CD14-positive monocyte (primary cell): ENCODE measurements around the gene BTAF1. TPM values are rescaled to one million over a fixed set of nuclear protein-coding genes. Genes with fewer than 3 reads are reported as not detected.

Source experiments
- DNase-seq, 3 donors: peaks; one replicate each; pipeline ENCODE4 v3.0.0-alpha.2; 2011 to 2022
- H2AFZ ChIP-seq: 2 replicates; pipeline ENCODE4 v1.6.0; 2012; ENCODE audit warnings: mild to moderate bottlenecking, low read depth, low read length, inconsistent platforms; ENCODE audit not compliant: insufficient read depth, poor library complexity, severe bottlenecking
- H3K27ac ChIP-seq, 2 donors: 1 replicate in 1 of 2; 2 replicates in 1 of 2; pipeline ENCODE4 v1.5.1; 2012 to 2013; ENCODE audit warnings: low read length in 2 of 2, control low read depth in 1 of 2, inconsistent platforms in 1 of 2, low read depth in 1 of 2, mild to moderate bottlenecking in 1 of 2
- H3K27me3 ChIP-seq, 2 donors: one replicate each; pipeline versions ENCODE4 v1.6.0 to v1.6.1; 2011 to 2013; ENCODE audit warnings: low read length in 2 of 2; ENCODE audit not compliant: control insufficient read depth in 2 of 2, insufficient read depth in 2 of 2
- H3K36me3 ChIP-seq, 2 donors: replicated peaks in 1 of 2; 1 replicate in 1 of 2; 2 replicates in 1 of 2; pipeline versions ENCODE4 v1.5.1 to v1.6.1; 2012 to 2013; ENCODE audit warnings: low read length in 2 of 2, control low read depth in 1 of 2, inconsistent platforms in 1 of 2, mild to moderate bottlenecking in 1 of 2; ENCODE audit not compliant: insufficient read depth in 2 of 2, control insufficient read depth in 1 of 2
- H3K4me1 ChIP-seq, 2 donors: 1 replicate in 1 of 2; 2 replicates in 1 of 2; pipeline versions ENCODE4 v1.5.1 to v1.6.1; 2012 to 2013; ENCODE audit warnings: low read length in 2 of 2, control low read depth in 1 of 2, inconsistent platforms in 1 of 2, mild to moderate bottlenecking in 1 of 2, moderate library complexity in 1 of 2; ENCODE audit not compliant: insufficient read depth in 2 of 2, control insufficient read depth in 1 of 2
- H3K4me2 ChIP-seq: replicated peaks from 2 replicates; pipeline ENCODE3; 2012; ENCODE audit warnings: low read length, moderate library complexity, mild to moderate bottlenecking; ENCODE audit not compliant: poor library complexity, severe bottlenecking; ENCODE audit errors: extremely low read depth
- H3K4me3 ChIP-seq, 3 experiments: fragments of 200-600 bp in 1 of 3; sonication (generic) in 1 of 3; replicated peaks in 1 of 3; 1 replicate in 2 of 3; 2 replicates in 1 of 3; pipeline ENCODE4 v1.5.1; 2011 to 2013; ENCODE audit warnings: low read length in 3 of 3, mild to moderate bottlenecking in 3 of 3, control low read depth in 2 of 3, low read depth in 2 of 3, inconsistent platforms in 1 of 3, moderate library complexity in 1 of 3
- H3K79me2 ChIP-seq: 2 replicates; pipeline ENCODE4 v1.6.0; 2012; ENCODE audit warnings: mild to moderate bottlenecking, control low read depth, inconsistent platforms, low read length, moderate library complexity; ENCODE audit not compliant: insufficient read depth
- H3K9ac ChIP-seq: 2 replicates; pipeline ENCODE4 v1.6.0; 2017; ENCODE audit warnings: low read length, mild to moderate bottlenecking; ENCODE audit not compliant: insufficient read depth, poor library complexity, severe bottlenecking
- H3K9me3 ChIP-seq, 2 donors: replicated peaks in 1 of 2; 1 replicate in 1 of 2; 2 replicates in 1 of 2; pipeline versions ENCODE4 v1.5.1 to v1.6.1; 2012 to 2013; ENCODE audit warnings: low read length in 2 of 2, control low read depth in 1 of 2; ENCODE audit not compliant: control insufficient read depth in 1 of 2, insufficient read depth in 1 of 2
- H4K20me1 ChIP-seq: 2 replicates; pipeline ENCODE4 v1.6.0; 2012; ENCODE audit warnings: mild to moderate bottlenecking, low read length, control low read depth, moderate library complexity; ENCODE audit not compliant: insufficient read depth
- H3K27ac Mint-ChIP-seq, 7 donors: one replicate each; pipeline ENCODE4 v1.8.0; 2020; ENCODE audit warnings: mild to moderate bottlenecking in 7 of 7, mixed read lengths in 7 of 7, moderate library complexity in 6 of 7, inconsistent platforms in 2 of 7
- H3K27me3 Mint-ChIP-seq, 3 donors: one replicate each; pipeline ENCODE4 v1.8.0; 2021 to 2022; ENCODE audit warnings: low read depth in 3 of 3, mild to moderate bottlenecking in 3 of 3, mixed read lengths in 3 of 3, moderate library complexity in 3 of 3, inconsistent platforms in 1 of 3
- H3K36me3 Mint-ChIP-seq, 2 donors: one replicate each; pipeline ENCODE4 v1.8.0; 2020; ENCODE audit warnings: mixed read lengths in 2 of 2, inconsistent platforms in 1 of 2, mild to moderate bottlenecking in 1 of 2
- H3K4me1 Mint-ChIP-seq: one replicate; pipeline ENCODE4 v1.8.0; 2020; ENCODE audit warnings: mild to moderate bottlenecking, mixed read lengths
- H3K4me3 Mint-ChIP-seq, 2 donors: one replicate each; pipeline ENCODE4 v1.8.0; 2020; ENCODE audit warnings: mild to moderate bottlenecking in 2 of 2, mixed read lengths in 2 of 2, moderate library complexity in 1 of 2
- H3K9me3 Mint-ChIP-seq, 7 donors: one replicate each; pipeline ENCODE4 v1.8.0; 2020 to 2022; ENCODE audit warnings: mixed read lengths in 7 of 7, mild to moderate bottlenecking in 6 of 7, moderate library complexity in 6 of 7, inconsistent platforms in 2 of 7
- CTCF ChIP-seq: fragments of 200-600 bp; IDR thresholded peaks from one replicate; pipeline ENCODE4 v1.8.0; 2022; ENCODE audit warnings: antibody characterized with exemption, mild to moderate bottlenecking
- WGBS: methylation state at CpG from one replicate; pipeline ENCODE4 v1.1.5; 2013; ENCODE audit warnings: missing lambda C conversion rate; ENCODE audit not compliant: insufficient coverage; 5-methylcytosine and 5-hydroxymethylcytosine counted together
- intact Hi-C, 2 donors: fragments of 100-400 bp; cut with micrococcal nuclease; formaldehyde crosslinking; loops; one replicate each; pipeline versions ENCODE4 v1.15.0 to v1.15.1; 2023
- polyA plus RNA-seq, 3 donors: library from polyadenylated mRNA; depleted of rRNA in 1 of 3; unstranded in 2 of 3; stranded (reverse) in 1 of 3; fragments of 300-500 nt in 2 of 3; fragments of >200 nt in 1 of 3; fragmentation: Illumina TruSeq in 2 of 3; gene quantifications; 1 replicate in 2 of 3; 2 replicates in 1 of 3; pipeline ENCODE4 v1.2.3, GENCODE V29; 2012 to 2021

The BTAF1 gene
- polyA plus RNA-seq, 3 donors, result 3.7 to 59.8 (median 5.1) TPM

DNA sequence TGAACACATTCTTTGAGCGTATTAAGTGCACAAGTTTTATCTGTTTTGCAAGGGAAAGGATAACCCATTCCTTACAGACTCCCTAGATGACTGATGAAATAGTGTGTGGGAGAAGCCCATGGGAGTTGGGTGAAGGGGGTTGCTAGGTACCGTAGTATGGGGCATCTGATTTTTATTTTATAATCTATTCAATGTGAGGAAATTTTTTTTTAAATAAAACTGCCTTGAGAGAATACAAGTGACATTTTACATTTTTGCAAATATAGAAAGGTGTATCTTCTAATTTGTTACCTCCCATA, 1.4 kb downstream of the BTAF1 start:
- Histone ChIP-seq H3K79me2 (peaks cover 65% of the 10 kb centered on the region), H3K27me3 (no peaks in the 10 kb centered on the region), H3K27ac (peak overlapping the region in 1 of 2 donors; percentile 98), H3K4me3 (peak overlapping the region; percentile 92 to 97 (median 92)), H3K4me1 (peaks cover 20 to 38% of the 10 kb centered on the region in 2 donors), H3K4me2 (peak overlapping the region; percentile 77), H4K20me1 (peaks cover 34% of the 10 kb centered on the region), H3K9ac (no peak overlapping the region), H3K9me3 (no peaks in the 10 kb centered on the region), H2AFZ (no peak overlapping the region), H3K36me3 (no peaks in the 10 kb centered on the region)
- H3K27me3 Mint-ChIP-seq, result peaks cover 0 to 3% (median 0%) of the 10 kb centered on the region in 3 donors
- peak overlapping the region; percentile 86 to 95 for H3K4me3 Mint-ChIP-seq
- peaks cover 41% of the 10 kb centered on the region for H3K4me1 Mint-ChIP-seq
- peaks cover 0 to 4% (median 2%) of the 10 kb centered on the region in 7 donors for H3K9me3 Mint-ChIP-seq
- peak overlapping the region in 1 of 7 donors; percentile 15 for H3K27ac Mint-ChIP-seq
- peaks cover 5 to 14% of the 10 kb centered on the region in 2 donors for H3K36me3 Mint-ChIP-seq
- intact Hi-C loops, result loop anchor here in 1 of 2 donors (5.0 kb wide), 1 partner anchor 128 kb away; the partner anchor contains the start of gene TNKS2
- TF ChIP-seq CTCF, result no peak
- no peak for DNase-seq
- no CpG with 5 or more reads among the region's 2 CpGs for WGBS

DNA sequence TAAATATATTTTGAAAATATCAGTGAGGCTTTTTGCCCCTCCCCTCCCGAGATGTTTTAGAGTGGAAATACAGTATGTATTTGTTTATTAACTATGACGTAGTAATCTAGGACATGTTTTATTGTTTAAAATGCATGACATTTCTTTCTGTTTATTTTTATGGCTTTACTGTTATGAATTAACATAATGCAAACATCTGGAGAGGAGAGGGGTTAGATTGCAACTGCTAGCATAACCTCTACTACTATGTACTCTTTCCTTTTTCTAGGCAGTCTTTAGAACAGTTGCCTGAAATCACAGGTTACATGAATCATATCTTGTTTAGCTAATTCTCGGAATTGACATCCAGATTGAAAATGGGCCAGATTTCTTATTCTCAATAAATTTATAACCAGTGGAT, 7.4 kb downstream of the BTAF1 start:
- H3K9me3 ChIP-seq, result no peaks in the 10 kb centered on the region
- peaks cover 8 to 30% of the 10 kb centered on the region in 2 donors for H3K36me3 ChIP-seq
- H3K36me3 Mint-ChIP-seq, result peaks cover 26 to 32% of the 10 kb centered on the region in 2 donors
- intact Hi-C loops, result no loop called here
- H3K4me2 ChIP-seq, result no peak overlapping the region
- H3K9ac ChIP-seq, result no peak overlapping the region
- no peak for DNase-seq
- H3K27ac Mint-ChIP-seq, result no peak overlapping the region
- peaks cover 93% of the 10 kb centered on the region for H4K20me1 ChIP-seq
- WGBS, result no CpG with 5 or more reads among the region's 3 CpGs
- peaks cover 100% of the 10 kb centered on the region for H3K79me2 ChIP-seq
- peaks cover 19 to 31% of the 10 kb centered on the region in 2 donors for H3K4me1 ChIP-seq
- no peaks in the 10 kb centered on the region for H3K9me3 Mint-ChIP-seq
- TF ChIP-seq CTCF, result no peak
- no peak overlapping the region for H2AFZ ChIP-seq
- no peaks in the 10 kb centered on the region for H3K27me3 Mint-ChIP-seq
- H3K4me1 Mint-ChIP-seq, result peaks cover 47% of the 10 kb centered on the region
- H3K4me3 Mint-ChIP-seq, result no peak overlapping the region
- H3K27me3 ChIP-seq, result no peaks in the 10 kb centered on the region
- peak overlapping the region in 1 of 2 donors; percentile 11 for H3K27ac ChIP-seq
- no peak overlapping the region for H3K4me3 ChIP-seq
